T-cell (primary cell): Measurements from ENCODE around the gene SNED1. TPM values are rescaled to one million over a fixed set of nuclear protein-coding genes. Genes with fewer than 3 reads are reported as not detected.

ENCODE experiments used
- ATAC-seq, 4 experiments: fragments of 200-7000 bp in 3 of 4; fragments of 150-1000 bp in 1 of 4; cut with Tn5 transposase; replicated peaks in 1 of 4; 1 replicate in 3 of 4; 2 replicates in 1 of 4; pipeline ENCODE4 v1.10.0; 2021; ENCODE audit warnings: moderate library complexity in 3 of 4, mild to moderate bottlenecking in 2 of 4, moderate number of reproducible peaks in 1 of 4
- CTCF ChIA-PET, 2 donors: fragments of 300-600 bp; sonication (Branson Sonifier 250); formaldehyde crosslinking; loops; one replicate each; lab custom pipeline; 2022; ENCODE audit warnings: antibody characterized with exemption in 2 of 2; lab: Charles Lee
- POLR2A ChIA-PET, 2 donors: fragments of 300-600 bp; sonication (Branson Sonifier 250); formaldehyde crosslinking; loops; one replicate each; lab custom pipeline; 2022; ENCODE audit warnings: antibody characterized with exemption in 2 of 2; lab: Charles Lee
- DNase-seq, 35 experiments: peaks; one replicate each; pipeline versions ENCODE4 v3.0.0 to v3.0.0-alpha.2; 2013 to 2023
- H3K27ac ChIP-seq: one replicate; pipeline ENCODE4 v1.5.1; 2013; ENCODE audit warnings: low read length
- H3K27me3 ChIP-seq, 2 experiments: replicated peaks in 1 of 2; 1 replicate in 1 of 2; 2 replicates in 1 of 2; pipeline versions ENCODE4 v1.6.1 to v1.7.0; 2013; ENCODE audit warnings: low read length in 1 of 2, mixed read lengths in 1 of 2; ENCODE audit not compliant: control insufficient read depth in 2 of 2, insufficient read depth in 2 of 2; ENCODE audit errors: extremely low read depth in 1 of 2
- H3K36me3 ChIP-seq, 2 donors: 1 replicate in 1 of 2; 2 replicates in 1 of 2; pipeline versions ENCODE4 v1.6.1 to v1.7.0; 2013; ENCODE audit warnings: low read length in 1 of 2; ENCODE audit not compliant: control insufficient read depth in 2 of 2, insufficient read depth in 1 of 2; ENCODE audit errors: extremely low read depth in 1 of 2
- H3K4me1 ChIP-seq, 2 experiments: 1 replicate in 1 of 2; 2 replicates in 1 of 2; pipeline versions ENCODE4 v1.6.1 to v1.7.0; 2013; ENCODE audit warnings: low read length in 2 of 2, mixed read lengths in 1 of 2; ENCODE audit not compliant: insufficient read depth in 2 of 2, control insufficient read depth in 1 of 2; ENCODE audit errors: extremely low read depth in 1 of 2
- H3K4me3 ChIP-seq, 2 donors: 1 replicate in 1 of 2; 2 replicates in 1 of 2; pipeline versions ENCODE4 v1.5.1 to v1.7.0; 2013; ENCODE audit warnings: mild to moderate bottlenecking in 2 of 2, low read length in 1 of 2, moderate library complexity in 1 of 2; ENCODE audit not compliant: control insufficient read depth in 1 of 2; ENCODE audit errors: extremely low read depth in 1 of 2
- H3K9me3 ChIP-seq: 2 replicates; pipeline ENCODE4 v1.7.0; 2013
- H3K27ac Mint-ChIP-seq, 2 donors: one replicate each; pipeline ENCODE4 v1.8.0; 2020 to 2021; ENCODE audit warnings: mild to moderate bottlenecking in 2 of 2, mixed read lengths in 2 of 2
- H3K27me3 Mint-ChIP-seq, 2 donors: one replicate each; pipeline ENCODE4 v1.8.0; 2021 to 2022; ENCODE audit warnings: mixed read lengths in 2 of 2
- H3K36me3 Mint-ChIP-seq: one replicate; pipeline ENCODE4 v1.8.0; 2021; ENCODE audit warnings: mixed read lengths
- H3K4me1 Mint-ChIP-seq, 3 donors: one replicate each; pipeline ENCODE4 v1.8.0; 2020 to 2022; ENCODE audit warnings: mixed read lengths in 3 of 3, mild to moderate bottlenecking in 1 of 3
- H3K4me3 Mint-ChIP-seq, 3 donors: one replicate each; pipeline ENCODE4 v1.8.0; 2020 to 2022; ENCODE audit warnings: mild to moderate bottlenecking in 3 of 3, mixed read lengths in 3 of 3, moderate library complexity in 3 of 3
- H3K9me3 Mint-ChIP-seq, 3 donors: one replicate each; pipeline ENCODE4 v1.8.0; 2020 to 2022; ENCODE audit warnings: mixed read lengths in 3 of 3
- WGBS: methylation state at CpG from one replicate; pipeline ENCODE4 v1.1.5; 2013; ENCODE audit warnings: missing lambda C conversion rate; ENCODE audit not compliant: insufficient coverage; 5-methylcytosine and 5-hydroxymethylcytosine counted together
- total RNA-seq, 35 experiments: library from RNA in 6 of 35; stranded (reverse) in 6 of 35; fragments of 120-200 nt in 1 of 35; gene quantifications; one replicate each; pipeline versions ENCODE4 v1.2.1 to v1.2.4 and lab custom pipeline; 2013 to 2026

The SNED1 gene
- total RNA-seq, 5 donors from 2014 or later (not counting 1 experiment from before 2014, with no cell fraction given): 37.7 to 82.5 (median 69.4) TPM

DNA sequence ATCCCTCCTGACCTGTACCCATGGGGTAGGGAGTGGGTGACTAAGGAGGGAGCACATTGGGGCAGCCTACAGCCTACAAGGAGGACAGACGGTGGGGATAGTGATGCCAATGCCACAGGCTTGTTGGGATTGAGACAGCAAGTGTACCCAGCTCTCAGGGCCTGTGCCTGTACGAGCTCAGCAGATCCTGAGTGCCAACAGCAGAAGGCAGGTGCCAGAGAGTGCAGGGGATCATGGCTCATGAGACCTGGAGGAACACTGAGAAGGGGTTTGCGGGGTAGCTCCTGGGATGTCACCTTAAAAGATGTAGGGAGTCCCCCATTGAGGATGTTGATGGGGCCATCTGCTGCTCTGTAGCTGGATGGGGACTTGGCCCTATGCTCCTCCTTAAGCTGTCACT, 10.3 kb upstream of the SNED1 start:
- Mint-ChIP-seq H3K4me1 (peaks cover 0 to 1% (median 0%) of the 10 kb centered on the region in 3 donors), H3K4me3 (no peak overlapping the region), H3K36me3 (no peaks in the 10 kb centered on the region), H3K27ac (no peak overlapping the region), H3K27me3 (peaks cover 0 to 6% of the 10 kb centered on the region in 2 donors), H3K9me3 (no peaks in the 10 kb centered on the region)
- CTCF ChIA-PET: no interaction called here
- ATAC-seq (no peak), DNase-seq (no peak)
- Histone ChIP-seq H3K9me3 (no peaks in the 10 kb centered on the region), H3K27me3 (peaks cover 0 to 21% of the 10 kb centered on the region in 2 experiments), H3K27ac (no peak overlapping the region), H3K4me1 (peaks cover 0 to 8% of the 10 kb centered on the region in 2 experiments), H3K36me3 (no peaks in the 10 kb centered on the region), H3K4me3 (no peak overlapping the region)
- POLR2A ChIA-PET: no interaction called here
- WGBS: 85% methylated on average over 3 of the region's 3 CpGs

DNA sequence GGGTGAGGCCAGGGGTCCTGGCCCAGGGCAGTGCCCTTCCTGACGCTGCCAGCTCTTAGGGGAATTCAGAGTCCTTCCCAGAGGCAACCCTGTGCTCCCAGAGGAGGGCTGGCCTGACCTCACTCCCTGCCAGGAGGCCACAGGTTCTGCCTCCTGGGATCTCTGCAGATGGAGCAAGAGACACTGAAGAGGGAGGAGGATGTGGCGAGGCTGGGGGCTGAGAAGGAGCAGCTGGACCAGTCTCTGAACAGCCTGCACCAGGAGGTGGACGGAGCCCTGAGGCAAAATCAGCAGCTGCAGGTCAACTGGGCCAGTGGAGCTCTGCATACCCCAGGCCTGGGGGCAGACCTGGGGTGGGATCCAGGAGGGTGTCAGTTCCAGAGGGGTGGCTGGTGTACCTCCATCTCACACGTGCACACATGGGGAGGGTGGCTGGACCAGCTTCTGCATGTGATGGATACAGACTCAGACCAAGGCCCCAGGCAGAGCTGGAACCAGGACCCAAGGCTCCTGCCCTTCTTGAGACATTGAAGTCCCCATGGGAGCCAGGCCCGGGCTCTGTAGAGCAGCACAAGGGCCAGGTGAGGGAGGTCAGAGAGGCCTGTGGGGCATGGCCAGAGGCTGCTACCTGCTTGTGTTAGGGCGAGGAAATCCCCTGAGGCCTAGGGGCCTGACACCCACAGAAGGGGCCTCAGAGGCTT, 9.7 kb upstream of the SNED1 start:
- Histone ChIP-seq H3K4me3 (no peak overlapping the region), H3K27ac (no peak overlapping the region), H3K27me3 (peaks cover 0 to 21% of the 10 kb centered on the region in 2 experiments), H3K36me3 (no peaks in the 10 kb centered on the region), H3K9me3 (no peaks in the 10 kb centered on the region), H3K4me1 (peaks cover 0 to 2% of the 10 kb centered on the region in 2 experiments)
- peaks cover 0 to 1% (median 0%) of the 10 kb centered on the region in 3 donors for H3K4me1 Mint-ChIP-seq
- WGBS: 94% methylated on average over 5 of the region's 6 CpGs
- ChIA-PET CTCF (no interaction called here), POLR2A (no interaction called here)
- peaks cover 0 to 6% of the 10 kb centered on the region in 2 donors for H3K27me3 Mint-ChIP-seq
- no peaks in the 10 kb centered on the region for H3K9me3 Mint-ChIP-seq
- ATAC-seq: no peak
- H3K27ac Mint-ChIP-seq: no peak overlapping the region
- no peak overlapping the region for H3K4me3 Mint-ChIP-seq
- H3K36me3 Mint-ChIP-seq: no peaks in the 10 kb centered on the region
- peak in 1 of 35 experiments; percentile 1 for DNase-seq

DNA sequence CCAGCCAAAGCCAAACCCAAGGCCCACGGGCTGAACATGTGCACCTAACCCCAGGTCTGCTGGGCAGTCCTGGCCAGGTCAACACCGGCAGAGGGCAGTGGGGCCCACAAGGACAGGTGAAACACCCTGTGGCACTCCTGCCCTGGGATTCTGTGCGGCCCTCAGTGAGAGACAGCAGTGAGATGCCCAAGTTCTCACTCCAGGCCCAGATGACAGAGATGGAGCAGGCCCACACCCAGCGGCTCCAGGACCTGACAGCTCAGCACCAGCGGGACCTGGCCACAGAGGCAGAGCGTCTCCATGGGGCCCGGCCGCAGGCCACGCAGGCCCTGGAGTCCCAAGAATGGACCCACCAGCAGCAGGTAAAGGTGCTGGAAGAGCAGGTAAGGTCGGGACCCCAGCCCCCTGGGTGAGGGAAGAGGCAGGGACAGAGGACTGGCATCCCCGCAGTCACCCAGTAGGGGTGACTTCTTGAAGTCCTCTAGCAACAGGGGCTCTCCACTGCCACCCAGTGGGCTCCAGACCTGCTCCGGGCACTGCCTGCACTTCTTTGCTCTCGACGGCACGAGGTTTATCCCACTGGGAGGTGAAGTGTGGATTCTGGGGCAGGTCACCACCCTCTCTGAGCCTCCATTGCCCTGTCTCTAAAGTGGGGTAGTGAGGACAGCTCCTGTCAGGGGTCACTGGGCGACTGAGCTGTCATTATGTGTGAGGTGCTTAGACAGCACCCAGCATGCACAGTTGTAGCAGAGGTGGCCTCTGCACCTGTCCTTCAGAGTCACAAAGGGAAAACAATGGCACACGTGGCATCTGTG, 8.8 kb upstream of the SNED1 start:
- Mint-ChIP-seq H3K4me3 (no peak overlapping the region), H3K27me3 (peaks cover 0 to 6% of the 10 kb centered on the region in 2 donors), H3K4me1 (peaks cover 0 to 1% (median 0%) of the 10 kb centered on the region in 3 donors), H3K9me3 (no peaks in the 10 kb centered on the region), H3K27ac (no peak overlapping the region), H3K36me3 (no peaks in the 10 kb centered on the region)
- Histone ChIP-seq H3K9me3 (no peaks in the 10 kb centered on the region), H3K27ac (no peak overlapping the region), H3K36me3 (no peaks in the 10 kb centered on the region), H3K4me3 (no peak overlapping the region), H3K4me1 (no peaks in the 10 kb centered on the region), H3K27me3 (peaks cover 0 to 21% of the 10 kb centered on the region in 2 experiments)
- ATAC-seq (no peak), DNase-seq (peak in 2 of 35 experiments; percentile 2 to 8)
- 79% methylated on average over 12 of the region's 17 CpGs for WGBS
- POLR2A ChIA-PET: no interaction called here
- CTCF ChIA-PET: no interaction called here

DNA sequence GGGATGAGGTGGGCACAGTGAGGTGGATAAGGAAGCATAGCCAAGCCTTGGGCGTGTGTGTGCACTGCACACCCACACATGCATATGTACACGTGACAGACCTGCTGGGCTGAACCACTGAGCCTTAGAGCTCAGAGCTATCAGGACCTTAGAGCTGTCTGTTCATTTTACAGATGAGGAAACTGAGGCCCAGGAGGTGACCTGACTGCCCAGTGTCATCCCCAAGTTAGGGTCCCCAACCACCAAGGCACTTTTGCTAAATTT, 8.2 kb upstream of the SNED1 start:
- ChIA-PET CTCF (no interaction called here), POLR2A (no interaction called here)
- Mint-ChIP-seq H3K27ac (no peak overlapping the region), H3K36me3 (no peaks in the 10 kb centered on the region), H3K27me3 (peaks cover 0 to 8% of the 10 kb centered on the region in 2 donors), H3K4me1 (peaks cover 0 to 1% (median under 1%) of the 10 kb centered on the region in 3 donors), H3K4me3 (no peak overlapping the region), H3K9me3 (no peaks in the 10 kb centered on the region)
- Histone ChIP-seq H3K4me1 (no peaks in the 10 kb centered on the region), H3K27me3 (peaks cover 0 to 23% of the 10 kb centered on the region in 2 experiments), H3K9me3 (no peaks in the 10 kb centered on the region), H3K27ac (no peak overlapping the region), H3K36me3 (no peaks in the 10 kb centered on the region), H3K4me3 (no peak overlapping the region)
- 0% methylated on average over 1 of the region's 2 CpGs for WGBS
- DNase-seq (no peak), ATAC-seq (no peak)

DNA sequence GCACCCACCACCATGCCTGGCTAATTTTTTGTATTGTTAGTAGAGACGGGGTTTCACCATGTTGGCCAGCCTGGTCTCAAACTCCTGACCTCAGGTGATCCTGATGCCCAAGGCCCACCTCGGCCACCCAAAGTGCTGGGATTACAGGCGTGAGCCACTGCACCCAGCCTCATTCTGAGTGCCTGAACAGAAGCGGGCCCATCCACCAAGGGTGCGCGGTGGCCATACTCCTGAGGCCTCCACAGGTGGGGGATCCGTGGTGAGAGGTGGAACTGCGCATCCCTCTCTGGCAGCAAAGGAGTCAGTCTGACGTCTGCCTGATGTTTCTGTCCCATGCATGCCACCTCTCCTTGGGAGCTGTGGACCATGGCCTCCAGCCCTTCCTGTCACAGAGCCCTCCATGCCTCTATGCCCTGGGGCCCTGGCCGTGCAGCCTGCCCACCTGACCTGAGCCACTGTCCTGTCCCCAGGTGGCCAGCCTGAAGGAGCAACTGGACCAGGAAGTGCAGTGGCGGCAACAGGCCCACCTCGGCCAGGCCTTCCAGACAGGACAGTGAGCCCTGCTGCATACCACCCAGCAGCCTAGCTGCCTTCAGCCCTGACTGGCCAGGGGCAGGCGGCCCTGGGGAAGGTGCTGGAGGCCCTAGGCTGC, 7.6 kb upstream of the SNED1 start:
- Mint-ChIP-seq H3K36me3 (no peaks in the 10 kb centered on the region), H3K9me3 (no peaks in the 10 kb centered on the region), H3K27me3 (peaks cover 0 to 10% of the 10 kb centered on the region in 2 donors), H3K27ac (no peak overlapping the region), H3K4me3 (no peak overlapping the region), H3K4me1 (peaks cover 0 to 3% (median 1%) of the 10 kb centered on the region in 3 donors)
- Histone ChIP-seq H3K4me3 (no peak overlapping the region), H3K27me3 (peaks cover 0 to 26% of the 10 kb centered on the region in 2 experiments), H3K9me3 (no peaks in the 10 kb centered on the region), H3K4me1 (peaks cover 0 to 6% of the 10 kb centered on the region in 2 experiments), H3K36me3 (no peaks in the 10 kb centered on the region), H3K27ac (no peak overlapping the region)
- POLR2A ChIA-PET: no interaction called here
- ATAC-seq: no peak
- WGBS: 82% methylated on average over 13 of the region's 13 CpGs
- DNase-seq: peak in 2 of 35 experiments; percentile 2 to 20
- CTCF ChIA-PET: no interaction called here
